ENCODE results near the gene SMYD3. TPM values are rescaled to one million over a fixed set of nuclear protein-coding genes. Genes with fewer than 3 reads are reported as not detected.
A peak's percentile ranks its signal among the peaks of the same experiment; 100 is the strongest.

Gene SMYD3
- total RNA-seq, 1 donor from 2014 or later: 27.2 TPM

- ATAC-seq (peak; percentile 91), DNase-seq (peak; percentile 90)
- intact Hi-C loops (cut with DNase I): loop anchor here (10.0 kb wide), 1 partner anchor 848 kb away; the partner anchor contains the start of gene KIF26B
- no peaks in the 10 kb centered on the region for H3K4me1 ChIP-seq
- H3K36me3 ChIP-seq: no peaks in the 10 kb centered on the region
- H3K27me3 ChIP-seq: no peaks in the 10 kb centered on the region
- H3K27ac ChIP-seq: no peak overlapping the region
- TF ChIP-seq CTCF (IDR thresholded peaks at IDR 0.05): peak; percentile 91
- no peak overlapping the region for H3K4me3 ChIP-seq
- H3K9me3 ChIP-seq: no peaks in the 10 kb centered on the region
Observed at GRCh38 chr1:246002725-246003441, 504.2 kb downstream of the SMYD3 start.

DNA sequence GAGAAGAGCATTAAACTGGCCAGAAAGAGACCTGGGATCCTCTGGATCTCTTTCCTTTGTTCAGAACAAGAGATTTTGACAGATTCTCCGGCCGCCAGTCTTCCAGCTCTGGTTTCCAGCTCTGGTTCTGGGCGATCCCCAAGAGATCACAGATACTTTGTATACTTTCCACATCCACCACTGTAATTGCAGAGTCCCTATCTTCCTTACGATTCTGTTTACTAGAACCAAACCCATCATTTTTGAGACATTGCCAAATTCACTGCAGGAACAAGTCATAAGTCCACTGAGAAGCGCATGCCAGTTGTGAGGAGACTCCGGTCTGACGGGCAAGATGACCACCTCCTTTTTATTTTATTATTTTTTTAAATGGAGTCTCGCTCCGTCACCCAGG, 505.2 kb downstream of the SMYD3 start:
- no peaks in the 10 kb centered on the region for H3K36me3 ChIP-seq
- no peaks in the 10 kb centered on the region for H3K4me1 ChIP-seq
- TF ChIP-seq CTCF (IDR thresholded peaks at IDR 0.05): no peak
- no peak overlapping the region for H3K27ac ChIP-seq
- DNase-seq (no peak), ATAC-seq (no peak)
- no peaks in the 10 kb centered on the region for H3K9me3 ChIP-seq
- no peak overlapping the region for H3K4me3 ChIP-seq
- intact Hi-C loops (cut with DNase I): loop anchor here (10.0 kb wide), 1 partner anchor 847 kb away; the partner anchor contains the start of gene KIF26B
- no peaks in the 10 kb centered on the region for H3K27me3 ChIP-seq

DNA sequence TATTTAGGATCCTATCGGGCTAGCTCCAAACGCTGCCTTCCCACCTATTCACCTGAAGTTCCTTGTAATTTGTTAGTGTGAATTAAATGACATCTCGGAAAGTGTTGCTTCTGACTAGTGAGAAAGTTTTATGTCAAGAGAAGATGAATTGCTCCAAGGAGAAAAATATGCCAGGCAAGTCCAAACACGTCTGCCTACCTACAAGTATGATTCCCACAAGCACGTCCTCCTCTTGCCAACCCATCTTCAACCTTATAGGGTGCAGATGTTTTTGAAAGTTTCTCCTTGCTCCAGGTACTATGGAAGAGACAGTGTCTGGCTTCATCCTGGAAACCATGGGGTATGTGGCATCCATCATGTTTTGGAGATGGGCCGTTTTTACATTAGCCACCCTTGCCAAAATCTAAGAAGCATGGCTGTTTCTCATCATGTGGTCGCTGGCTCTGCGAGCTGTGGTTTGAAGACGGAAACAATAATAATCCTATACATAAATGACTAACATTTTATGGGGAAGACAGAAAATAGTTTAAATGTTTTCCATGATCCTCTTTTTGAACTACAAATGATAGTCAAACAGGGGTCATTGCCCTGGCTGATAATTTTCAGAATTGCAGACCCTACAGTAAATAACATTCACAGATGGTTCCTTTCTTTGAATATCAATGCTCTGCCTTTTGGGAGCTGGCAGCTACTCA, 505.8 kb downstream of the SMYD3 start:
- no peaks in the 10 kb centered on the region for H3K27me3 ChIP-seq
- no peak overlapping the region for H3K4me3 ChIP-seq
- no peak for ATAC-seq
- no peaks in the 10 kb centered on the region for H3K9me3 ChIP-seq
- H3K36me3 ChIP-seq: no peaks in the 10 kb centered on the region
- no peak overlapping the region for H3K27ac ChIP-seq
- no peak for TF ChIP-seq CTCF (IDR thresholded peaks at IDR 0.05)
- no peaks in the 10 kb centered on the region for H3K4me1 ChIP-seq
- intact Hi-C loops (cut with DNase I): loop anchor here (10.0 kb wide), 1 partner anchor 846 kb away; the partner anchor contains the start of gene KIF26B
- no peak for DNase-seq

GRCh38 chr1:246000638-246001015, 506.5 kb downstream of the SMYD3 start:
- no peak overlapping the region for H3K4me3 ChIP-seq
- TF ChIP-seq CTCF (IDR thresholded peaks at IDR 0.05): no peak
- H3K36me3 ChIP-seq: no peaks in the 10 kb centered on the region
- no peaks in the 10 kb centered on the region for H3K4me1 ChIP-seq
- intact Hi-C loops (cut with DNase I): loop anchor here (10.0 kb wide), 1 partner anchor 846 kb away; the partner anchor contains the start of gene KIF26B
- H3K27me3 ChIP-seq: no peaks in the 10 kb centered on the region
- no peak overlapping the region for H3K27ac ChIP-seq
- ATAC-seq (no peak), DNase-seq (no peak)
- no peaks in the 10 kb centered on the region for H3K9me3 ChIP-seq

- no peak for TF ChIP-seq CTCF (IDR thresholded peaks at IDR 0.05)
- Histone ChIP-seq H3K27me3 (no peaks in the 10 kb centered on the region), H3K4me3 (no peak overlapping the region), H3K4me1 (no peaks in the 10 kb centered on the region), H3K9me3 (no peaks in the 10 kb centered on the region), H3K27ac (no peak overlapping the region), H3K36me3 (no peaks in the 10 kb centered on the region)
- DNase-seq (no peak), ATAC-seq (no peak)
- intact Hi-C loops (cut with DNase I): loop anchor here (10.0 kb wide), 1 partner anchor 845 kb away; the partner anchor contains the start of gene KIF26B
Observed at GRCh38 chr1:245999697-246000637, 507.1 kb downstream of the SMYD3 start.
